Heart right ventricle (tissue), 16 donors: ENCODE results near the gene NPIPA7. TPM values are rescaled to one million over a fixed set of nuclear protein-coding genes. Genes with fewer than 3 reads are reported as not detected.
"Not testable (repeated sequence)": the region's sequence is repeated elsewhere in the genome, so short reads cannot be mapped to it uniquely, and the experiment has no call there.

ENCODE experiments used
- ATAC-seq, 8 donors: fragments of 200-7000 bp; cut with Tn5 transposase; one replicate each; pipeline ENCODE4 v1.9.1; 2020; ENCODE audit warnings: mild to moderate bottlenecking in 8 of 8, moderate library complexity in 8 of 8, moderate number of reproducible peaks in 1 of 8
- DNase-seq, 2 donors: peaks; one replicate each; pipeline ENCODE4 v3.0.0-alpha.2; 2020
- H3K27ac ChIP-seq, 10 donors: fragments of 200-600 bp; sonication (generic) in 2 of 10; one replicate each; pipeline versions ENCODE4 v1.5.0 to v1.8.0; 2020 to 2022; ENCODE audit warnings: mild to moderate bottlenecking in 3 of 10
- H3K27me3 ChIP-seq, 7 donors: fragments of 200-600 bp; one replicate each; pipeline ENCODE4 v1.8.0; 2021 to 2022; ENCODE audit warnings: mild to moderate bottlenecking in 2 of 7
- H3K36me3 ChIP-seq, 9 donors: fragments of 200-600 bp; sonication (generic) in 1 of 9; one replicate each; pipeline versions ENCODE4 v1.5.0 to v1.8.0; 2020 to 2022; ENCODE audit warnings: mild to moderate bottlenecking in 2 of 9
- H3K4me1 ChIP-seq, 9 donors: fragments of 200-600 bp; sonication (generic) in 1 of 9; one replicate each; pipeline versions ENCODE4 v1.5.0 to v1.8.0; 2020 to 2022; ENCODE audit warnings: mild to moderate bottlenecking in 4 of 9
- H3K4me3 ChIP-seq, 10 donors: fragments of 200-600 bp; sonication (generic) in 2 of 10; one replicate each; pipeline versions ENCODE4 v1.5.0 to v1.8.0; 2020 to 2022; ENCODE audit warnings: mild to moderate bottlenecking in 7 of 10, moderate library complexity in 2 of 10
- H3K9me3 ChIP-seq, 11 donors: fragments of 200-600 bp in 10 of 11; sonication (generic) in 2 of 11; one replicate each; pipeline versions ENCODE4 v1.5.0 to v1.8.0; 2013 to 2022; ENCODE audit warnings: mild to moderate bottlenecking in 2 of 11, control low read depth in 1 of 11, moderate library complexity in 1 of 11
- WGBS, 2 donors: extraction: QIAGEN DNeasy Blood & Tissue Kit; methylation state at CpG; one replicate each; pipeline ENCODE4 v1.1.7; 2013; ENCODE audit warnings: inconsistent platforms in 1 of 2; 5-methylcytosine and 5-hydroxymethylcytosine counted together
- intact Hi-C, 10 donors: fragments of 100-400 bp; cut with DNase I; formaldehyde crosslinking; loops; one replicate each; pipeline versions ENCODE4 v1.11.1 to v1.14.2; 2022
- polyA plus RNA-seq, 2 donors: library from polyadenylated mRNA; stranded (reverse); fragments of 200-250 nt; gene quantifications; one replicate each; pipeline ENCODE4 v1.2.3, GENCODE V29; 2013
- total RNA-seq, 10 donors: library from RNA; stranded (reverse); fragmentation: NEBNext Ultra II Directional in 3 of 10; extraction: Animal tissue kit (Norgen Biotek cat#: 25700) in 3 of 10; gene quantifications; one replicate each; pipeline versions ENCODE4 v1.2.1 to v1.2.4, GENCODE V29; 2021 to 2023
- donor health status: Arrhythmogenic right ventricular cardiomyopathy.
- donor health status: ischemic (EF 13 %, LVEDD 7.1; RV severe dilation, severe dysfunction).
- donor health status: healthy with polysubstance abuse.
- donor health status: DM: no; HTN: yes; CAD: no.
- donor health status: DM: no; HTN: no; CAD: no.
- donor health status: ischemic (EF 25% LVEDD 6.9; RV normal size, moderate dysfunction).
- donor health status: ischemic (EF 25% LVEDD 5.7; RV mildly dilated, moderate dysfunction).
- donor health status: healthy.
- donor health status: DM: yes; HTN: yes; CAD: no.
- donor health status: Ischemic cardiomyopathy.
- donor health status: ischemic (EF 35%, LVEDD 5.7; RV mildly dilated, moderate dysfunction).
- donor health status: nonischemic (EF 11% LVEDD 7.7; RV severe dilation, severe dysfunction).
- donor health status: DM: yes; HTN: yes; CAD: no.
- donor health status: PGD.
- donor health status: ischemic (EF 29% LVEDD 5.4; RV normal size, mild dysfunction).
- donor health status: nonischemic (EF 23%, LVEDD 6.1; RV moderate dilation, normal function).

Gene NPIPA7
- total and polyA plus RNA-seq, 12 donors: 0.89 to 17.8 (median 2.3) TPM

GRCh38 chr16:16369081-16369856 lies 9.7 kb upstream of the NPIPA7 start:
- H3K27ac ChIP-seq, intact Hi-C loops, DNase-seq, ATAC-seq, H3K27me3 ChIP-seq, H3K36me3 ChIP-seq, H3K4me3 ChIP-seq, H3K9me3 ChIP-seq, H3K4me1 ChIP-seq: not testable (repeated sequence)
- WGBS, 2 donors: 37 to 56% methylated on average over 25 to 30 of the region's 45 CpGs

- H3K4me3 ChIP-seq, H3K4me1 ChIP-seq, H3K9me3 ChIP-seq, intact Hi-C loops, ATAC-seq, H3K27me3 ChIP-seq, H3K27ac ChIP-seq, H3K36me3 ChIP-seq: not testable (repeated sequence)
- peak in 1 of 2 donors; percentile 9 for DNase-seq
- 79 to 86% methylated on average over 17 to 23 of the region's 43 CpGs for WGBS, 2 donors
These were observed 7.7 kb upstream of the NPIPA7 start for GRCh38 chr16:16371136-16371735.

GRCh38 chr16:16374192-16374591 lies 4.7 kb upstream of the NPIPA7 start:
- H3K4me1 ChIP-seq, DNase-seq, H3K36me3 ChIP-seq, H3K27me3 ChIP-seq, H3K4me3 ChIP-seq, H3K9me3 ChIP-seq, intact Hi-C loops, H3K27ac ChIP-seq, ATAC-seq: not testable (repeated sequence)
- WGBS, 2 donors: 85 to 89% methylated on average over 9 to 11 of the region's 25 CpGs

GRCh38 chr16:16399685-16400084 lies 20.7 kb downstream of the NPIPA7 start:
- H3K27ac ChIP-seq, H3K27me3 ChIP-seq, intact Hi-C loops, DNase-seq, H3K36me3 ChIP-seq, H3K4me3 ChIP-seq, H3K9me3 ChIP-seq, ATAC-seq, H3K4me1 ChIP-seq: not testable (repeated sequence)
- WGBS, 2 donors: no CpG with 5 or more reads among the region's 6 CpGs

GRCh38 chr16:16402333-16402732 lies 23.4 kb downstream of the NPIPA7 start:
- intact Hi-C loops, H3K27me3 ChIP-seq, H3K4me1 ChIP-seq, H3K27ac ChIP-seq, H3K36me3 ChIP-seq, H3K9me3 ChIP-seq, ATAC-seq, H3K4me3 ChIP-seq, DNase-seq: not testable (repeated sequence)
- WGBS, 2 donors: no CpG with 5 or more reads among the region's 2 CpGs

GRCh38 chr16:16404283-16404682 lies 25.3 kb downstream of the NPIPA7 start:
- H3K27ac ChIP-seq, intact Hi-C loops, H3K27me3 ChIP-seq, H3K9me3 ChIP-seq, H3K4me1 ChIP-seq, DNase-seq, ATAC-seq, H3K36me3 ChIP-seq, H3K4me3 ChIP-seq: not testable (repeated sequence)
- WGBS, 2 donors: no CpG with 5 or more reads among the region's 1 CpG

GRCh38 chr16:16405421-16405820 lies 26.5 kb downstream of the NPIPA7 start:
- H3K27me3 ChIP-seq, H3K9me3 ChIP-seq, H3K4me3 ChIP-seq, DNase-seq, H3K36me3 ChIP-seq, intact Hi-C loops, H3K4me1 ChIP-seq, ATAC-seq, H3K27ac ChIP-seq: not testable (repeated sequence)
- no CpG with 5 or more reads among the region's 5 CpGs for WGBS, 2 donors

- H3K27ac ChIP-seq, H3K36me3 ChIP-seq, DNase-seq, H3K4me1 ChIP-seq, H3K9me3 ChIP-seq, H3K27me3 ChIP-seq, H3K4me3 ChIP-seq, ATAC-seq, intact Hi-C loops: not testable (repeated sequence)
- 54 to 86% methylated on average over 1 to 2 of the region's 6 CpGs for WGBS, 2 donors
These were observed 29.5 kb downstream of the NPIPA7 start for GRCh38 chr16:16408430-16408829.

GRCh38 chr16:16413773-16414172 lies 34.8 kb downstream of the NPIPA7 start:
- no CpG with 5 or more reads among the region's 1 CpG for WGBS, 2 donors
- H3K27ac ChIP-seq, H3K4me3 ChIP-seq, DNase-seq, H3K9me3 ChIP-seq, H3K4me1 ChIP-seq, intact Hi-C loops, H3K27me3 ChIP-seq, ATAC-seq, H3K36me3 ChIP-seq: not testable (repeated sequence)

- H3K4me1 ChIP-seq, H3K9me3 ChIP-seq, H3K4me3 ChIP-seq, intact Hi-C loops, H3K27me3 ChIP-seq, H3K27ac ChIP-seq, H3K36me3 ChIP-seq, DNase-seq: not testable (repeated sequence)
- peak in 4 of 8 donors; percentile 42 to 67 (median 47) for ATAC-seq
- no CpG with 5 or more reads among the region's 5 CpGs for WGBS, 2 donors
These were observed 38.1 kb downstream of the NPIPA7 start for GRCh38 chr16:16417071-16417470.

GRCh38 chr16:16417914-16418544 lies 39.1 kb downstream of the NPIPA7 start:
- DNase-seq, intact Hi-C loops, H3K27me3 ChIP-seq, H3K36me3 ChIP-seq, ATAC-seq, H3K4me3 ChIP-seq, H3K4me1 ChIP-seq, H3K27ac ChIP-seq, H3K9me3 ChIP-seq: not testable (repeated sequence)
- 48 to 55% methylated on average over 1 of the region's 5 CpGs for WGBS, 2 donors
